HL-60 (cell line): ENCODE measurements around the gene RPS19BP1.

Experiments
- DNase-seq, 2 experiments: peaks; one replicate each; pipeline ENCODE4 v3.0.0-alpha.2; 2010 to 2020; ENCODE audit warnings: low read depth in 1 of 2, low spot score in 1 of 2
- H3K27ac ChIP-seq: fragments of 250-450 bp; sonication (Bioruptor Pico); replicated peaks from 2 replicates; pipeline ENCODE4 v1.5.1; 2020; ENCODE audit warnings: mild to moderate bottlenecking, moderate library complexity
- H3K27me3 ChIP-seq: fragments of 250-450 bp; sonication (Bioruptor Pico); 2 replicates; pipeline ENCODE4 v1.5.1; 2021; ENCODE audit warnings: mild to moderate bottlenecking, moderate library complexity; ENCODE audit not compliant: insufficient read depth, poor library complexity, severe bottlenecking
- H3K4me3 ChIP-seq: replicated peaks from 2 replicates; pipeline ENCODE4 v1.5.1; 2011; ENCODE audit warnings: mild to moderate bottlenecking, control low read depth, low read length; ENCODE audit not compliant: insufficient read depth
- CTCF ChIP-seq: IDR thresholded peaks from one replicate; pipeline ENCODE4 v1.5.1; 2011; ENCODE audit warnings: low read length, control low read depth, inconsistent platforms; ENCODE audit not compliant: insufficient read depth
- GABPA ChIP-seq: IDR thresholded peaks from 2 replicates; pipeline ENCODE4 v1.6.1; 2012; ENCODE audit warnings: low read depth
- POLR2AphosphoS5 ChIP-seq: IDR thresholded peaks from 2 replicates; pipeline ENCODE4 v1.6.1; 2012; ENCODE audit warnings: low read depth
- REST ChIP-seq: IDR thresholded peaks from 2 replicates; pipeline ENCODE4 v1.6.1; 2012; ENCODE audit warnings: low read depth; ENCODE audit not compliant: insufficient replicate concordance
- SPI1 ChIP-seq: IDR thresholded peaks from 2 replicates; pipeline ENCODE4 v1.6.1; 2012; ENCODE audit warnings: low read depth, mild to moderate bottlenecking, borderline replicate concordance

RPS19BP1 gene

DNA sequence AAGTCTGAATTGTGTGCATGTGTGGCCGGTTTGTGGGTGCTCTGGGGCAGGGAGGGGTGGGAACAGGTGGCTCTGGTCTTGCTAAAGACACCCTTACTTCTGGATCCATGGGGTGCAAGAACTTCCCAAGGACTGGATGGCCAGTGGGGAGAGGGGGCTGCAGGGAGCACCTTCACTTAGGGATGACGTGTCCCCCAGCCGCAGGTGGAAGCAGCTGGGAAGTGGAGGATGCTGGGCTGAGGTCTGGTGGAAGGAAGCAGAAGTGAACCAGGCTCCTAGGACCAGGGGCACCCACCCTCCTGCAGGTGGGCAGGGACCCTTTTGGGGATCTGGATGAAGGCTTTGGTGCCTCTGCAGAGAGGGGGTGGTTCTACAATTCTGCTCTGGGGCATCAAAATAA lies 40.4 kb downstream of the RPS19BP1 start:
- no peak for TF ChIP-seq POLR2AphosphoS5
- no peak for TF ChIP-seq SPI1
- no peak for TF ChIP-seq REST
- no peak for TF ChIP-seq CTCF
- no peak for TF ChIP-seq GABPA

GRCh38 chr22:39491696-39492095 lies 40.9 kb downstream of the RPS19BP1 start:
- no peaks in the 10 kb centered on the region for H3K27me3 ChIP-seq
- no peak overlapping the region for H3K27ac ChIP-seq
- TF ChIP-seq POLR2AphosphoS5 = no peak
- no peak for TF ChIP-seq SPI1
- TF ChIP-seq GABPA = no peak
- no peak for TF ChIP-seq CTCF
- TF ChIP-seq REST = no peak
- no peak overlapping the region for H3K4me3 ChIP-seq
- DNase-seq = no peak

More for the DNA sequence above, 40.4 kb downstream of the RPS19BP1 start:
- Histone ChIP-seq H3K27me3 (no peaks in the 10 kb centered on the region), H3K27ac (no peak overlapping the region), H3K4me3 (no peak overlapping the region)
- no peak for DNase-seq

GRCh38 chr22:39490966-39491680 lies 41.4 kb downstream of the RPS19BP1 start:
- TF ChIP-seq SPI1 (no peak), REST (no peak), POLR2AphosphoS5 (no peak), CTCF (no peak), GABPA (no peak)
- no peak for DNase-seq
- Histone ChIP-seq H3K27me3 (no peaks in the 10 kb centered on the region), H3K4me3 (no peak overlapping the region), H3K27ac (no peak overlapping the region)
